GM21447 (cell line): ENCODE results near the gene ANKRD13A.
"Not testable (repeated sequence)": the region's sequence is repeated elsewhere in the genome, so short reads cannot be mapped to it uniquely, and the experiment has no call there.

Source experiments
- ATAC-seq: cut with Tn5 transposase; IDR thresholded peaks from one replicate; pipeline ENCODE4 v1.9.1; 2021; ENCODE audit not compliant: unreplicated experiment

The ANKRD13A gene

DNA sequence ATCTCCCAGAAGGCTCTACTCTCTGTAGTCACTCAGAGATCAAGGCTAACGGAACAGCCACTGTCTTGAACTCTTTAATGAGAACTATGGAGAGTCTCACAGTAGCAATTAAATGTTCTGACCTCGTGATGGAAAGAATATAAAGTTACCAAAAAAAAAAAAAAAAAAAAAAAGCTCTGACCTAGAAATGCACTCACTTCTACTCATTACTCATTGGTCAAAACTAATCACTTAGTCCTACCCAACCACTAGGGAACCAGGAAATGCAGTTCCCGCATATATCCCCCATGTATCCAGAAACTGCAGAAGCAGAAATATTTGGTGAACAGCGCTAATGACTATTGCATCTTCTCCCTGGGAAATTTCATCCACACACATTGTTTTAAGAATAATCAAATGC is 78.6 kb downstream of the ANKRD13A start:
- ATAC-seq: no peak

GRCh38 chr12:110079477-110080400 is 80.5 kb downstream of the ANKRD13A start:
- peak; percentile 92 for ATAC-seq

DNA sequence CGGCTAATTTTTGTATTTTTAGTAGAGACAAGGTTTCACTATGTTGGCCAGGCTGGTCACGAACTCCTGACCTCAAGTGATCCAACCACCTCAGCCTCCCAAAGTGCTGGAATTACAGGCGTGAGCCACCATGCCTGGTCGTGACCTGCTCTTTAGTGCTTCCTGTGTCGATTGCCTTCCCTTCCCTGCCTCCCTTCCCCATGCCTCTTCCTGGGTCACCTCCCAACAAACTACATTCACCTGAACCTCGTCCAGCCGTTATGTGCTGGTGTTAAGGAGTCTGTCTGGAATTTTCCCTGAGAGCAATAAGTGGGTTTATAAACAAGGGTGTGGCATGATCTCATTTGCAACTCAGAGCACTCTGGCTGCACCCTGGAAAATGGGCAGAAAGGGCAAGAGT is 81.2 kb downstream of the ANKRD13A start:
- ATAC-seq: no peak

GRCh38 chr12:110084314-110085015 is 85.2 kb downstream of the ANKRD13A start:
- ATAC-seq: no peak

GRCh38 chr12:110088216-110088615 is 89.0 kb downstream of the ANKRD13A start:
- ATAC-seq: not testable (repeated sequence)

DNA sequence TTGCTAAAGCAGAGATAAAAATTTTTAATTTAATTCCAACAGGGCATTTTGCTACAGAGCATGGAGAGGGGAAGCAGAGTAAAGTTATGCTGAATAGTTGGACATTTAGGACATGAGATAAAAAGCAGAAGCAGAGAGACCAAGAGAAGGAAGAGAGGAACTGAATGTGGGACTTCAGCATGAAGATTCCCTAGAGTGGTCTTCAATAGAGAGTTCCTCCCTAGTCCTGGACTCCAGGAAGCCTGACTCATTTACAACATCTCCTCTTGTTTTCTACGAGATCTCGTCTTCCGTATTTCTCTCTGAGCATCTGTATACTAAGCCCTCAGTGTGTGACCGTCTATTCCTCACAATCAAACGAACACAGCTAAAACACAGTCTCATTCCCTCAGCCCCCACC is 89.7 kb downstream of the ANKRD13A start:
- ATAC-seq: no peak
